Mesothelial cell of epicardium (in vitro differentiated cells): ENCODE measurements around the gene ZNF600. TPM values are rescaled to one million over a fixed set of nuclear protein-coding genes. Genes with fewer than 3 reads are reported as not detected.
A peak's percentile ranks its signal among the peaks of the same experiment; 100 is the strongest.
"Not testable (repeated sequence)": the region's sequence is repeated elsewhere in the genome, so short reads cannot be mapped to it uniquely, and the experiment has no call there.

ENCODE experiments used
- DNase-seq, 2 experiments: peaks; one replicate each; pipeline ENCODE4 v3.0.0; 2021; ENCODE audit warnings: low spot score in 2 of 2; ENCODE audit not compliant: unreplicated experiment in 2 of 2
- H3K27ac Mint-ChIP-seq: 2 replicates; pipeline ENCODE4 v1.8.0; 2021; ENCODE audit warnings: mixed read lengths
- H3K27me3 Mint-ChIP-seq: 2 replicates; pipeline ENCODE4 v1.8.0; 2021; ENCODE audit warnings: low read depth, mixed read lengths
- H3K36me3 Mint-ChIP-seq: 2 replicates; pipeline ENCODE4 v1.8.0; 2021; ENCODE audit warnings: mixed read lengths
- H3K4me1 Mint-ChIP-seq: 2 replicates; pipeline ENCODE4 v1.8.0; 2021; ENCODE audit warnings: mixed read lengths
- H3K4me3 Mint-ChIP-seq: 2 replicates; pipeline ENCODE4 v1.8.0; 2021; ENCODE audit warnings: mild to moderate bottlenecking, moderate library complexity, mixed read lengths
- H3K9me3 Mint-ChIP-seq: 2 replicates; pipeline ENCODE4 v1.8.0; 2021; ENCODE audit warnings: mixed read lengths
- total RNA-seq: library from RNA; stranded (reverse); gene quantifications from 3 replicates; pipeline ENCODE4 v1.2.1, GENCODE V29; 2021
- TF ChIP-seq, protein P1 (sequence below): fragments of 200-600 bp; sonication (generic); IDR thresholded peaks from one replicate; pipeline ENCODE4 v1.5.0; 2021; ENCODE audit warnings: antibody characterized with exemption; ENCODE audit not compliant: unreplicated experiment

ZNF600 gene
- total RNA-seq, 1 donor from 2014 or later, result 16.7 TPM

- Mint-ChIP-seq H3K27ac (peak overlapping the region; percentile 44), H3K4me3 (no peak overlapping the region), H3K4me1 (peaks cover 43% of the 10 kb centered on the region), H3K36me3 (no peaks in the 10 kb centered on the region), H3K9me3 (peaks cover 1% of the 10 kb centered on the region), H3K27me3 (no peaks in the 10 kb centered on the region)
- TF ChIP-seq, protein P1, sequence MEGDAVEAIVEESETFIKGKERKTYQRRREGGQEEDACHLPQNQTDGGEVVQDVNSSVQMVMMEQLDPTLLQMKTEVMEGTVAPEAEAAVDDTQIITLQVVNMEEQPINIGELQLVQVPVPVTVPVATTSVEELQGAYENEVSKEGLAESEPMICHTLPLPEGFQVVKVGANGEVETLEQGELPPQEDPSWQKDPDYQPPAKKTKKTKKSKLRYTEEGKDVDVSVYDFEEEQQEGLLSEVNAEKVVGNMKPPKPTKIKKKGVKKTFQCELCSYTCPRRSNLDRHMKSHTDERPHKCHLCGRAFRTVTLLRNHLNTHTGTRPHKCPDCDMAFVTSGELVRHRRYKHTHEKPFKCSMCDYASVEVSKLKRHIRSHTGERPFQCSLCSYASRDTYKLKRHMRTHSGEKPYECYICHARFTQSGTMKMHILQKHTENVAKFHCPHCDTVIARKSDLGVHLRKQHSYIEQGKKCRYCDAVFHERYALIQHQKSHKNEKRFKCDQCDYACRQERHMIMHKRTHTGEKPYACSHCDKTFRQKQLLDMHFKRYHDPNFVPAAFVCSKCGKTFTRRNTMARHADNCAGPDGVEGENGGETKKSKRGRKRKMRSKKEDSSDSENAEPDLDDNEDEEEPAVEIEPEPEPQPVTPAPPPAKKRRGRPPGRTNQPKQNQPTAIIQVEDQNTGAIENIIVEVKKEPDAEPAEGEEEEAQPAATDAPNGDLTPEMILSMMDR, result no peak
- no peak for DNase-seq
Measured at GRCh38 chr19:52749780-52750179, 36.8 kb downstream of the ZNF600 start.

DNA sequence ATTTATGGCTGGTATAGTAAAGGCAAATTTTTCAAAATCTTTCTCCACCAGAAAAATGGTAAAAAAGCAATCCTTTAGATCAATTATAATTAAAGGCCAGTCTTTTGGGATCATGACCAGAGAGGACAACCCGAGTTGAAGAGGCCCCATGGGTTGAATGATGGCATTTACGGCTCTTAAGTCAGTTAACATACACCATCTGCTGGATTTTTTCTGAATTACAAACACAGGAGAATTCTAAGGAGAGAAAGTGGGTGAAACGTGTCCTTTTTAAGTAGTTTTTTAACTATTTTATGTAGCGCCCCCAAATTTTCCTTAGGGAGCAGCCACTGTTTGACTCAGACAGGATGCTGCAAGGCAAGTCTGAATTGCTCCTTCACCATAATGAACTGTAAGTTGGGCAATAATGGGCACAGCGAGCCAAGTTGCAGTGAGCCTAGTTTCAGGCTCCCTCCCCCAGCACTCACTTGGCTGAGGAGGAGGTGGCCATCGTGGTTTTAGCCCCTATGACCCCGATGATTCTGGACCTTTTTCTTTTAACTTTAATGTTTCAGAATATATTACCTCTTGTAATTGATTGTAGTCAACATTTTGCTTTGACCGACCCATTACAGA lies 38.1 kb downstream of the ZNF600 start:
- no peaks in the 10 kb centered on the region for H3K9me3 Mint-ChIP-seq
- no peak for DNase-seq
- no peaks in the 10 kb centered on the region for H3K27me3 Mint-ChIP-seq
- H3K27ac Mint-ChIP-seq, result no peak overlapping the region
- H3K4me3 Mint-ChIP-seq, result no peak overlapping the region
- H3K36me3 Mint-ChIP-seq, result no peaks in the 10 kb centered on the region
- TF ChIP-seq, protein P1, result peak; percentile 61
- peaks cover 48% of the 10 kb centered on the region for H3K4me1 Mint-ChIP-seq

GRCh38 chr19:52745919-52746318 lies 40.7 kb downstream of the ZNF600 start:
- H3K4me1 Mint-ChIP-seq, result peaks cover 68% of the 10 kb centered on the region

DNA sequence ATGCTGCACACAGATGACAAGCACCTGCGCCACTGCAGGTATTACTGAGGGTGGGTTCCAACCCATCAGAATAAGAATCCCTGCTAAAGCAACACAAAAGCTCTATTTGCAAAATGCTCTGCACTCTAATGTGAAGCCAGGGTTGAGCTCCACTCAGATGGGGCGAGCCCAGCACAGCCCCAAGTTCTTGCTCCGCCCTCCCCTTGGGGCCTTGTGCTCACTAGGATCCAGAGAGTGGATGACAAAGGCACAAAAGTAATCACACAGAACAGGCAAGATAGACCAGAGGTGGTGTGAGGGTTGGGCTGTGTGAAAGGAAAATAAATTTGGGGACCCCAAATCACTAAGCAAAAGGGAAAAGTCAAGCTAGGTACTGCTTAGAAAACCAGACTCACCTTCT lies 43.5 kb downstream of the ZNF600 start:
- H3K27ac Mint-ChIP-seq, result peak overlapping the region; percentile 97
- H3K9me3 Mint-ChIP-seq, result no peaks in the 10 kb centered on the region
- TF ChIP-seq, protein P1, result no peak

More at GRCh38 chr19:52745919-52746318, 40.7 kb downstream of the ZNF600 start:
- not testable (repeated sequence) for H3K4me3 Mint-ChIP-seq, H3K27ac Mint-ChIP-seq, DNase-seq, H3K27me3 Mint-ChIP-seq, H3K9me3 Mint-ChIP-seq, H3K36me3 Mint-ChIP-seq

DNA sequence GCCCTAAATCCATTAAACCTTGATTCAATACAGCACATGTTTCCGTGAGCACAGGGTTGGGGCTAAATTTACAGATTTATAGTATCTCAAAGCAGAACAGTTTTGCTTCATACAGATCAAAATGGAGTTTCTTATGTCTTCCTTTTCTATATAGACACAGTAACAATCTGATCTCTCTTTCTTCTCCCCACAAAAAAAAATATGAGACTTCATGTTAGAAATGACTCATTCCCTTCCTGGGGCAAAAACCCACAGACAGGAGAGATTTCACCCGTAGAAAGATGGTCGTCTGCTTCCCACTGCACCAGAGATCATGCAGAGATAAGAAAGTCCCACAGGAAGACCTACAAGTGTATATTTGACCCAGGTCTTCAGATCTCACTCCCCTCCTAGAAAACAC lies 44.1 kb downstream of the ZNF600 start:
- Mint-ChIP-seq H3K4me1 (peaks cover 63% of the 10 kb centered on the region), H3K4me3 (peak overlapping the region; percentile 24), H3K9me3 (no peaks in the 10 kb centered on the region), H3K27ac (peak overlapping the region; percentile 97), H3K27me3 (no peaks in the 10 kb centered on the region), H3K36me3 (no peaks in the 10 kb centered on the region)
- TF ChIP-seq, protein P1, result no peak
- no peak for DNase-seq

More for the DNA sequence above, 43.5 kb downstream of the ZNF600 start:
- H3K27me3 Mint-ChIP-seq, result no peaks in the 10 kb centered on the region
- no peaks in the 10 kb centered on the region for H3K36me3 Mint-ChIP-seq
- H3K4me1 Mint-ChIP-seq, result peaks cover 65% of the 10 kb centered on the region
- DNase-seq, result no peak
- H3K4me3 Mint-ChIP-seq, result no peak overlapping the region

DNA sequence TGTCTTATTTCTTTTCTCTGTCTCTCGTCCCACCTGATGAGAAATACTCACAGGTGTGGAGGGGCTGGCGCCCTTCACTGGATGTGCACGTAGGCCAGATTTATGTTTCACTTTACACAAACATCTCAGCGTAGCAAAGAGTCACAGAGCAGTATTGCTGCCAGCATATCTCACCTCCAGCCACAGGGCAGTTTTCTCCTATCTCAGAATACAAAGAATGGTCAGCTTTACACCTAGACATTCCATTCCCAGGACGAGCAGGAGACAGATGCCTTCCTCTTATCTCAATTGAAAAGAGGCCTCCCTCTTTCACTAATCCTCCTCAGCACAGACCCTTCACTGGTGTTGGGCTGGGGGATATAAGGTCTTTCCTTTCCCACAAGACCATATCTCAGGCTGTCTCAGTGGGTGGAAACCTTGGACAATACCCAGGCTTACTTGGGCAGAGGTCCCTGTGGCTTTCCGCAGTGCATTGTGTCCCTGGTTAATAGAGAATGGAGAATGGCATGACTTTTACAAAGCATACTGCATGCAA lies 44.6 kb downstream of the ZNF600 start:
- TF ChIP-seq, protein P1, result no peak
- Mint-ChIP-seq H3K4me1 (peaks cover 67% of the 10 kb centered on the region), H3K36me3 (no peaks in the 10 kb centered on the region), H3K4me3 (peak overlapping the region; percentile 5), H3K27me3 (no peaks in the 10 kb centered on the region), H3K27ac (peak overlapping the region; percentile 97), H3K9me3 (no peaks in the 10 kb centered on the region)
- no peak for DNase-seq

DNA sequence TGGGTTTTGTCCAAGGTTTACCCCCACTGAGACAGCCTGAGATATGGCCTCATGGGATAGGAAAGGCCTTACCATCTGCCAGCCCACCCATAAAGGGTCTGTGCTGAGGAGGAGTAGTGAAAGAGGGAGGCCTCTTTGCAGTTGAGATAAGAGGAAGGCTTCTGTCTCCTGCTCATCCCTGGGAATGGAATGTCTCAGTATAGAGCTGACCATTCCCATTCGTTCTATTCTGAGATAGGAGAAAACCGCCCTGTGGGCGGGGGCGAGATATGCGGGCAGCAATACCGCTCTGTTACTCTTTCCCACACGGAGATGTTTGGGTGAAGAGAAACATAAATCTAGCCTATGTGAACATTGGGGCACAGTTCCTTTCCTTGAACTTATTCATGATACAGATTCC lies 45.2 kb downstream of the ZNF600 start:
- not testable (repeated sequence) for H3K36me3 Mint-ChIP-seq, DNase-seq, H3K9me3 Mint-ChIP-seq, H3K27me3 Mint-ChIP-seq
- Mint-ChIP-seq H3K4me1 (peaks cover 67% of the 10 kb centered on the region), H3K4me3 (peak overlapping the region; percentile 5), H3K27ac (peak overlapping the region; percentile 97)
